Colonic mucosa (tissue), 4 donors: ENCODE data around the gene GALNT14. TPM values are rescaled to one million over a fixed set of nuclear protein-coding genes. Genes with fewer than 3 reads are reported as not detected.

Experiments used
- DNase-seq: peaks from one replicate; pipeline ENCODE4 v3.0.0-alpha.2; 2020
- H3K27ac ChIP-seq: fragments of 200-600 bp; one replicate; pipeline ENCODE4 v1.8.0; 2021
- H3K27me3 ChIP-seq: fragments of 200-600 bp; one replicate; pipeline ENCODE4 v1.8.0; 2021
- H3K36me3 ChIP-seq: fragments of 200-600 bp; one replicate; pipeline ENCODE4 v1.8.0; 2021
- H3K4me1 ChIP-seq: fragments of 200-600 bp; one replicate; pipeline ENCODE4 v1.8.0; 2021; ENCODE audit warnings: mild to moderate bottlenecking
- H3K4me3 ChIP-seq: fragments of 200-600 bp; one replicate; pipeline ENCODE4 v1.8.0; 2021
- H3K9ac ChIP-seq, 2 donors: one replicate each; pipeline ENCODE4 v1.7.0; 2013; ENCODE audit warnings: control low read depth in 2 of 2, low read depth in 2 of 2, low read length in 2 of 2
- H3K9me3 ChIP-seq: fragments of 200-600 bp; one replicate; pipeline ENCODE4 v1.8.0; 2021
- intact Hi-C: fragments of 100-400 bp; cut with DNase I; formaldehyde crosslinking; loops from one replicate; pipeline ENCODE4 v1.14.1; 2022
- total RNA-seq, 2 donors: library from RNA; stranded (reverse); fragmentation: NEBNext Ultra II Directional in 1 of 2; extraction: Animal tissue kit (Norgen Biotek cat#: 25700) in 1 of 2; gene quantifications; one replicate each; pipeline ENCODE4 v1.2.1, GENCODE V29; 2021
- TF ChIP-seq, protein P1 (sequence below): fragments of 200-600 bp; IDR thresholded peaks from one replicate; pipeline ENCODE4 v1.8.0; 2022; ENCODE audit warnings: antibody characterized with exemption, mild to moderate bottlenecking
- donor health status: healthy.
- donor health status: DM: no; HTN: no; CAD: no.
- donor health status: DM: no; HTN: no; CAD: no.

Gene GALNT14
- total RNA-seq, 2 donors from 2014 or later: 0.15 to 0.45 TPM

DNA sequence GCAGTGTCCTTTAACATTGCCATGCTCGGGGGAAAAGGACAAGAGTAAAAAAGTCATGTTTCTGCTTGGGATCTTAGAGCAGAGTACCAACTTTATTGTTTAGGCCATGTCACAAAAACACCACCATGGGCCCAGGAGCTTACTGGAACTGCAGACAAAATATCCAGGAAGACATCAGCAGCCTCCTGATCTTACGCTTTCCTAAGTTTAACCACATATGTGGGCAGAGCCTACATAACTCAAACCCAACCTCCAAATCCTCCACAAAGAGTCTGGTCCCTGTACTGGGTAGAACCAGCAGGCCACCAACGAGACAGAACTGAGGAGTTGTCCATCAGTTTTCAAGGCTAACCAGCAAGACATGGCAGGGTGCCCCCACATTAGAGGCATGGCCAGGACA lies 10.3 kb downstream of the GALNT14 start:
- H3K9ac ChIP-seq: no peak overlapping the region
- no peak for DNase-seq
- H3K9me3 ChIP-seq: no peaks in the 10 kb centered on the region
- intact Hi-C loops: no loop called here
- no peak overlapping the region for H3K4me3 ChIP-seq
- H3K36me3 ChIP-seq: no peaks in the 10 kb centered on the region
- no peaks in the 10 kb centered on the region for H3K27me3 ChIP-seq
- TF ChIP-seq, protein P1, sequence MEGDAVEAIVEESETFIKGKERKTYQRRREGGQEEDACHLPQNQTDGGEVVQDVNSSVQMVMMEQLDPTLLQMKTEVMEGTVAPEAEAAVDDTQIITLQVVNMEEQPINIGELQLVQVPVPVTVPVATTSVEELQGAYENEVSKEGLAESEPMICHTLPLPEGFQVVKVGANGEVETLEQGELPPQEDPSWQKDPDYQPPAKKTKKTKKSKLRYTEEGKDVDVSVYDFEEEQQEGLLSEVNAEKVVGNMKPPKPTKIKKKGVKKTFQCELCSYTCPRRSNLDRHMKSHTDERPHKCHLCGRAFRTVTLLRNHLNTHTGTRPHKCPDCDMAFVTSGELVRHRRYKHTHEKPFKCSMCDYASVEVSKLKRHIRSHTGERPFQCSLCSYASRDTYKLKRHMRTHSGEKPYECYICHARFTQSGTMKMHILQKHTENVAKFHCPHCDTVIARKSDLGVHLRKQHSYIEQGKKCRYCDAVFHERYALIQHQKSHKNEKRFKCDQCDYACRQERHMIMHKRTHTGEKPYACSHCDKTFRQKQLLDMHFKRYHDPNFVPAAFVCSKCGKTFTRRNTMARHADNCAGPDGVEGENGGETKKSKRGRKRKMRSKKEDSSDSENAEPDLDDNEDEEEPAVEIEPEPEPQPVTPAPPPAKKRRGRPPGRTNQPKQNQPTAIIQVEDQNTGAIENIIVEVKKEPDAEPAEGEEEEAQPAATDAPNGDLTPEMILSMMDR: no peak
- H3K27ac ChIP-seq: no peak overlapping the region
- no peaks in the 10 kb centered on the region for H3K4me1 ChIP-seq

DNA sequence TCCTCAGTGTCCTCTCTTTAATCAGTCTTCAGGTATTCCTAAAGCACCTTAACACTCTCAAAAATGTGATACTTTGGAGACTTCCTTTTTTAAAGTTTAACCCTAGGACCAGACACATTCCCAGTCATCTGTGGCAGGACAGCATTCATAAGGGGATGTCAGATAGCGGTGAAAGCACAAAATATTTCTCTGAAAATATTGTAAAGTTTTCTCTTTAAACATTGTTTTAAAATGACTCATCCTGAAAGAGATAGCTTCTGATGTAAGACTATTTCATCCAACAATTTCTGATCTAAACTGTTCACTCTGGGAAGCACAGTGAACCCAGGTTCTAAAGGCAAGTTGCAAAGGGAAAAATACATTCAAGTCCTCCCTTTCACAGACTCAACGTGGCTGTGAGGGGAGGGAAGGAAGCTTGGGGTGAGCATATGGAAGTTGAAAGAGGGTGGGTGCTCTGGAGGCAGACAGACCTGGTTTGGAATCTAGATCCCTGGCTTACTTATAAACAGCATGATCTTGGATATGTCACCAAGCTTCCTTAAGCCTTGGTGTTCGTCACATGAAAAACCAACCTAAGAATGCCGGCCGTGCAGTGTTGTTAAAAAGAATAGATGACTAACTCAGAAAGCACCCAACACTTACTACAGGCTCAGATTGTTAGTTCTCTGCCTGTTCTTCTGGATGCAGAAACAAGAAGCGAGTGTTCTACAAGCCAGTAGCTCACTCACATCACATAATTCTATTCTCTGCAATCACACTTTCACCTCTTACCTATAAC lies 12.1 kb downstream of the GALNT14 start:
- Histone ChIP-seq H3K27me3 (no peaks in the 10 kb centered on the region), H3K9ac (no peak overlapping the region), H3K36me3 (no peaks in the 10 kb centered on the region), H3K4me3 (no peak overlapping the region), H3K27ac (no peak overlapping the region), H3K4me1 (no peaks in the 10 kb centered on the region), H3K9me3 (no peaks in the 10 kb centered on the region)
- no peak for DNase-seq
- intact Hi-C loops: no loop called here
- TF ChIP-seq, protein P1: no peak

DNA sequence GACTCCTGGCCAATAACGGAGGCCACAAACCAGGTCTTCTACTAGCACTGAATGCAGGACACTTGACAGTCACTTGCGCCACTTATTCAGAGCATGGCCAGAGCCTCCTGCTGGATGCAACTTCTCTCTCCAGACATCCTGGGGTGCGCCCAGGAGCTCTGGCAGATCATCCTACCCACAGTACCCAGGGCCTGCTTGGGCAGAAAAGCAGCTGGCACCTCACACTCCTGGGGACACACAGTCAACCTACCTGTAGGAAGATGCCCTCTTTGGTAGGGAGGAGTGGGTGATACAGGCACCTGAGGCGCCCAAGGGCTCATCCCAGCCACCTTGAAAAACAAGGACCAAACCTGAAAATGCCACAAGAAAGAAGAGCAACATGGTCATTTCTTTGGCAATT lies 13.3 kb downstream of the GALNT14 start:
- no peak for DNase-seq
- no peaks in the 10 kb centered on the region for H3K4me1 ChIP-seq
- H3K9me3 ChIP-seq: no peaks in the 10 kb centered on the region
- TF ChIP-seq, protein P1: no peak
- no peaks in the 10 kb centered on the region for H3K27me3 ChIP-seq
- H3K36me3 ChIP-seq: no peaks in the 10 kb centered on the region
- no peak overlapping the region for H3K9ac ChIP-seq
- intact Hi-C loops: no loop called here
- H3K4me3 ChIP-seq: no peak overlapping the region
- no peak overlapping the region for H3K27ac ChIP-seq

DNA sequence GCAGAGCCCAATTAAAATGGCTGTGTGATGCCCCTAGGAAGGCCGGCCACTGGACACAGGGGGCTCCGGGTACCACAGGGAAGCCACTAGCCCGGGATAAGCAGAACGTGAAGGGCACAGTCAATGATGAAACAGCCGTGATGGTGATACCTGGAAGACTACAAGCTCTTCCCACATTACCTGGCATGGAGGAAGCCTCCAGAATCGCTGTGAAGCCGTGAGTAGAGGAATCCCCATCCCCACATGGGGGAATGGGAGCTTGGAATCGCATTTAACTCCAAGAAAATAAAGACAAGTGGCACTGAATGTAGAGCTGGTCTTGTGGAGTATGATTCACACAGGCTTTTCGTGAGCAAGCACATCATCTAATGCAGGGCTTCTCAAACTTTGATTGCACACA lies 16.1 kb downstream of the GALNT14 start:
- H3K36me3 ChIP-seq: no peaks in the 10 kb centered on the region
- TF ChIP-seq, protein P1: no peak
- H3K9me3 ChIP-seq: no peaks in the 10 kb centered on the region
- no peak overlapping the region for H3K4me3 ChIP-seq
- no peaks in the 10 kb centered on the region for H3K4me1 ChIP-seq
- no peak for DNase-seq
- H3K27ac ChIP-seq: no peak overlapping the region
- intact Hi-C loops: no loop called here
- no peak overlapping the region for H3K9ac ChIP-seq
- H3K27me3 ChIP-seq: no peaks in the 10 kb centered on the region

DNA sequence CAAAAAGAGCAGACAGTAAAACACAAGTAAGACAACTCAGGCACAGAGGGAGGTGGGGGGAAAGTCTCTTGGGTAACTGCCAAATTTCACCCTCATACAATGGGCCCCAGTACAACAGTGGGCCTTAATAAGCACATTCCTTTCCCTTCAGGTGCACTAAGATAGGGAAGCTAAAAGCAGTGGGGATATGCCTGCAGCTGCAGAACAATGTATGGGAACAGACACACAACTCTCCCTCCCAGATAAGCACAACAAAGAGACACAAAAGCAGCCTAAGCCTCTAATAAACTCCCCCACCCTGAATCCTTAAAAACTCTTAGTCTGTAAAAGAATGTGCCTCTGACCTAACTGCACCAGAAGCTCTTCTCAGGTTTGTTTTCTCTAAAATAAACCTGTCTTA lies 24.5 kb downstream of the GALNT14 start:
- H3K9me3 ChIP-seq: no peaks in the 10 kb centered on the region
- H3K27me3 ChIP-seq: no peaks in the 10 kb centered on the region
- intact Hi-C loops: no loop called here
- H3K9ac ChIP-seq: no peak overlapping the region
- no peak for DNase-seq
- H3K36me3 ChIP-seq: no peaks in the 10 kb centered on the region
- no peak overlapping the region for H3K4me3 ChIP-seq
- H3K27ac ChIP-seq: no peak overlapping the region
- H3K4me1 ChIP-seq: no peaks in the 10 kb centered on the region
- TF ChIP-seq, protein P1: no peak
